Subcutaneous adipose tissue (tissue), 4 donors: ENCODE measurements around the gene ABCC8. TPM values are rescaled to one million over a fixed set of nuclear protein-coding genes. Genes with fewer than 3 reads are reported as not detected.

Source experiments
- CTCF ChIP-seq: fragments of 450-650 bp; IDR thresholded peaks from one replicate; pipeline ENCODE4 v1.5.1; 2016; ENCODE audit warnings: low read depth, mild to moderate bottlenecking, control low read depth, antibody characterized with exemption, moderate library complexity
- total RNA-seq, 4 donors: library from RNA; depleted of rRNA; stranded (reverse); fragments of >200 nt; gene quantifications; one replicate each; pipeline ENCODE4 v1.1.0, GENCODE V29; 2016

Gene ABCC8
- total RNA-seq, 4 donors from 2014 or later: 0.16 to 0.51 TPM; not detected in 2

DNA sequence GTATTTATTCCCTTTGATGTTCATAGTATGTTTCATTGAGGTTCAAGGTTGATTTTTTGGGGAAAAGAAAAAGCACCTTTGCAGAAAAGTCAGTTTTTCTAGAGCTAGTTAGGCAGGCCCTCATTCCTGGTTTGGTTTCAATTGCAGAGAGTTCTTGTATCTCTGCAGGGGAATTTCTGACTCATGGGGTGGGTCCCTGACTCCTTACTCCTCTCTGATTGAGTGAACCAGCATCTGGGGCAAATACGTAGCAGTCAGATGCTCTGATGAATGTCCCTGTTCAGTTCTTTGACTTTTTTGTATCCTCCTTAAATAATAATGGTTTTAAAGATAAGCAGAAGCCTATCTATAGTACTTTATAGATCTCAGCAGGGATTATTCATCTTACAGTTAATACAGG is 132.7 kb downstream of the ABCC8 start:
- no peak for TF ChIP-seq CTCF

DNA sequence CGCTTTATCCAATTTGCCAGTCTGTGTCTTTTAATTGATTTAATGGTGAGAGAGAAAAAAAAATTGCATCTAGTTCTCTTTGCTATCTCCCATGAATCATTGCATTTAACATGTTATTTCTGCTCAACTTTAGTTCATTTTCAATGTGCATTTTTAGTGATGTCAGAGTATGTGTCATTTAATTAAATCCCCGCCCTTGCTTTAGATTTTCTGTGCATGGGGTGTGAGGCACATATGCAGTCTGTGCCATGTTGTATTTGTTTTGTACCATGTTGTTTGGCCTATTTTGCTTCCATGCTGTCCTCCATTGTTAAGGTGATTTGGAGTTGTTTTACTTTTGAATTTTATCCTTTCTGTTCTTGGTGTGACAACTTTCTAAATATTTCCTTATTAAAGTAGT is 133.4 kb downstream of the ABCC8 start:
- TF ChIP-seq CTCF: no peak

Other genes starting within 250 kb of the ABCC8 start
- gene NUCB2, start 200.1 kb downstream of the ABCC8 start, total RNA-seq: 10 to 100 TPM; 19.0 to 50.9 (median 40.1) TPM
- 1 to 10 TPM; 1.3 to 3.1 (median 2.8) TPM for gene NCR3LG1, start 125.0 kb downstream of the ABCC8 start, total RNA-seq
- 1 to 10 TPM in 2 of 4 donors, under 1 TPM in 2; 0.66 to 4.0 (median 1.1) TPM for gene KCNJ11, start 88.2 kb downstream of the ABCC8 start, total RNA-seq
- under 1 TPM in 1 of 4 donors, not detected in 3; 0.75 TPM for gene USH1C, start 67.6 kb upstream of the ABCC8 start, total RNA-seq
- not detected for gene OTOG, start 70.4 kb upstream of the ABCC8 start, total RNA-seq
- not detected for gene MYOD1, start 242.7 kb upstream of the ABCC8 start, total RNA-seq